Neural cell (in vitro differentiated cells): Measurements from ENCODE around the gene MARK2.

Source experiments
- EP300 ChIP-seq: fragments of 450-650 bp; conservative IDR thresholded peaks from 2 replicates; pipeline ENCODE4 v1.6.1; 2014; ENCODE audit warnings: antibody characterized with exemption, mild to moderate bottlenecking, moderate library complexity; ENCODE audit not compliant: poor library complexity, severe bottlenecking
- EZH2 ChIP-seq: fragments of 200-600, 300-800 bp; shearing (Covaris generic), sonication (generic); IDR thresholded peaks from 2 replicates; pipeline ENCODE4 v1.6.1; 2014; ENCODE audit warnings: antibody characterized with exemption, low read length, borderline replicate concordance, mild to moderate bottlenecking; ENCODE audit not compliant: insufficient read depth, poor library complexity, severe bottlenecking
- MXI1 ChIP-seq: fragments of 450-650 bp; conservative IDR thresholded peaks from 2 replicates; pipeline ENCODE4 v1.6.1; 2014; ENCODE audit warnings: antibody characterized with exemption, mild to moderate bottlenecking; ENCODE audit not compliant: poor library complexity, severe bottlenecking
- POLR2AphosphoS5 ChIP-seq: IDR thresholded peaks from 2 replicates; pipeline ENCODE4 v1.6.1; 2012
- RAD21 ChIP-seq: fragments of 450-650 bp; conservative IDR thresholded peaks from 2 replicates; pipeline ENCODE4 v1.6.1; 2014; ENCODE audit warnings: antibody characterized with exemption, mild to moderate bottlenecking, moderate library complexity
- SMC3 ChIP-seq: fragments of 450-650 bp; conservative IDR thresholded peaks from 2 replicates; pipeline ENCODE4 v1.6.1; 2014; ENCODE audit warnings: antibody characterized with exemption, mild to moderate bottlenecking, moderate library complexity; ENCODE audit not compliant: poor library complexity
- TAF1 ChIP-seq: IDR thresholded peaks from 2 replicates; pipeline ENCODE4 v1.6.1; 2012; ENCODE audit warnings: low read depth
- TF ChIP-seq, protein P1 (sequence below): fragments of 450-650 bp; IDR thresholded peaks from 2 replicates; pipeline ENCODE4 v1.5.1; 2014; ENCODE audit warnings: antibody characterized with exemption, mild to moderate bottlenecking, moderate library complexity; ENCODE audit not compliant: poor library complexity, severe bottlenecking
- TF ChIP-seq, protein P2 (sequence below): IDR thresholded peaks from 2 replicates; pipeline ENCODE4 v1.6.1; 2012; ENCODE audit warnings: borderline replicate concordance

DNA sequence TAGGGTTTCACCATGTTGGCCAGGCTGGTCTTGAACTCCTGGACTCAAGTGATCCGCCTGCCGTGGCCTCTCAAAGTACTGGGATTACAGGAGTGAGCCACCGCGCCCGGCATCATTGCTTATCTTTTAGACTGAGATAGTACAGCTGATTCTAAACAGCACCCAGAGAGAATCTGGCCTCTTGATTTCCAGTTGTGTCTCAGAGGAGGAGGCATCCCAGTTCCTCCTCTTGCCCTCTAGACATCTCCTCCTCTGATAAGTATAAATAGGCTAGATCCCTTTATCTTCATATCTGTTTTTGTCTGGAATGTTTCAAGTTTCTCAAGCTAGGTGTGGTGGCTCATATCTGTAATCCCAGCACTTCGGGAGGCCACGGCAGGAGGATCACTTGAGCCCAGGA, 7.0 kb downstream of the MARK2 start:
- TF ChIP-seq, protein P1, sequence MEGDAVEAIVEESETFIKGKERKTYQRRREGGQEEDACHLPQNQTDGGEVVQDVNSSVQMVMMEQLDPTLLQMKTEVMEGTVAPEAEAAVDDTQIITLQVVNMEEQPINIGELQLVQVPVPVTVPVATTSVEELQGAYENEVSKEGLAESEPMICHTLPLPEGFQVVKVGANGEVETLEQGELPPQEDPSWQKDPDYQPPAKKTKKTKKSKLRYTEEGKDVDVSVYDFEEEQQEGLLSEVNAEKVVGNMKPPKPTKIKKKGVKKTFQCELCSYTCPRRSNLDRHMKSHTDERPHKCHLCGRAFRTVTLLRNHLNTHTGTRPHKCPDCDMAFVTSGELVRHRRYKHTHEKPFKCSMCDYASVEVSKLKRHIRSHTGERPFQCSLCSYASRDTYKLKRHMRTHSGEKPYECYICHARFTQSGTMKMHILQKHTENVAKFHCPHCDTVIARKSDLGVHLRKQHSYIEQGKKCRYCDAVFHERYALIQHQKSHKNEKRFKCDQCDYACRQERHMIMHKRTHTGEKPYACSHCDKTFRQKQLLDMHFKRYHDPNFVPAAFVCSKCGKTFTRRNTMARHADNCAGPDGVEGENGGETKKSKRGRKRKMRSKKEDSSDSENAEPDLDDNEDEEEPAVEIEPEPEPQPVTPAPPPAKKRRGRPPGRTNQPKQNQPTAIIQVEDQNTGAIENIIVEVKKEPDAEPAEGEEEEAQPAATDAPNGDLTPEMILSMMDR = no peak
- TF ChIP-seq EP300 (no peak), EZH2 (no peak), POLR2AphosphoS5 (no peak), RAD21 (no peak), TAF1 (no peak), SMC3 (no peak), MXI1 (no peak)
- TF ChIP-seq, protein P2, sequence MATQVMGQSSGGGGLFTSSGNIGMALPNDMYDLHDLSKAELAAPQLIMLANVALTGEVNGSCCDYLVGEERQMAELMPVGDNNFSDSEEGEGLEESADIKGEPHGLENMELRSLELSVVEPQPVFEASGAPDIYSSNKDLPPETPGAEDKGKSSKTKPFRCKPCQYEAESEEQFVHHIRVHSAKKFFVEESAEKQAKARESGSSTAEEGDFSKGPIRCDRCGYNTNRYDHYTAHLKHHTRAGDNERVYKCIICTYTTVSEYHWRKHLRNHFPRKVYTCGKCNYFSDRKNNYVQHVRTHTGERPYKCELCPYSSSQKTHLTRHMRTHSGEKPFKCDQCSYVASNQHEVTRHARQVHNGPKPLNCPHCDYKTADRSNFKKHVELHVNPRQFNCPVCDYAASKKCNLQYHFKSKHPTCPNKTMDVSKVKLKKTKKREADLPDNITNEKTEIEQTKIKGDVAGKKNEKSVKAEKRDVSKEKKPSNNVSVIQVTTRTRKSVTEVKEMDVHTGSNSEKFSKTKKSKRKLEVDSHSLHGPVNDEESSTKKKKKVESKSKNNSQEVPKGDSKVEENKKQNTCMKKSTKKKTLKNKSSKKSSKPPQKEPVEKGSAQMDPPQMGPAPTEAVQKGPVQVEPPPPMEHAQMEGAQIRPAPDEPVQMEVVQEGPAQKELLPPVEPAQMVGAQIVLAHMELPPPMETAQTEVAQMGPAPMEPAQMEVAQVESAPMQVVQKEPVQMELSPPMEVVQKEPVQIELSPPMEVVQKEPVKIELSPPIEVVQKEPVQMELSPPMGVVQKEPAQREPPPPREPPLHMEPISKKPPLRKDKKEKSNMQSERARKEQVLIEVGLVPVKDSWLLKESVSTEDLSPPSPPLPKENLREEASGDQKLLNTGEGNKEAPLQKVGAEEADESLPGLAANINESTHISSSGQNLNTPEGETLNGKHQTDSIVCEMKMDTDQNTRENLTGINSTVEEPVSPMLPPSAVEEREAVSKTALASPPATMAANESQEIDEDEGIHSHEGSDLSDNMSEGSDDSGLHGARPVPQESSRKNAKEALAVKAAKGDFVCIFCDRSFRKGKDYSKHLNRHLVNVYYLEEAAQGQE = no peak
